ENCODE results near the gene PHB1.
"Not testable (repeated sequence)": the region's sequence is repeated elsewhere in the genome, so short reads cannot be mapped to it uniquely, and the experiment has no call there.

Gene PHB1

DNA sequence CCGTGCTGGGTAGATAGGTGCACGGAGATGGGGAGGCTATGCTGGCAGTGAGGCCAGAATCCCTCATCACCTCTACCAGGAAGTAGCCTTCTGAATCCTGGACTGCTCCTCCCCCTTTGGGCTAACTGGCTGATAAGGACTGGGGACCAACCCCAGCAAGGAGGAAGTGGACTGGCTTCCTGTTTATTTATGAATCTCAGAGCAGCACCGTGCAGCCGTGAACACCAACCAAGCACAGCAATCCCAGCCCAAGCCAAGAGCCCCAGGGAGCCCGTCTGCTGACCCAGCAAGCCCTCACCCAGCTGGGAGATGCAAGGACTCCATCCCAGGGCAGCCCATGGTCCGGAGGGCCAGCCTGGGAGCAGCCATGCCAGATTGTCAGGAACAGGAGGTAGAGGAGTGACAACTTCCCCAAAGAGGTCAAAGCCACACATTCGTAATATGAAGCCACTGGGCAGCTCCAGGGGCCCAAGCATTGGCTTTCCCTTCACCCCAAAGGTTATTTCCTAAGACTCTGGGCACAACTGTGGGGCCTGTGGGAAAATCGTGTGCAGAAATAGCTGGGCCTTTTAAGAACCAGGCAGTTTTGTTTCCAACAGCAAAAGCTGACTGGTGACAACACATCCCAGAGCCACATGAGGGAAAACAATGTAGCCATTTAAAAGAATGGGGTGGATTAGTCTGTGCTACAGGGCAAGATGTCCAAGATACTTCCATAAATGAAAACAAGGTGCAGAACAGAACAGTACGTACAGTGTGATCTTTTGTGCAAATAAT, 23.9 kb downstream of the PHB1 start:
- H3K4me3 ChIP-seq (ENCODE audit: low read depth, low read length) = peak overlapping the region; percentile 17
- TF ChIP-seq, protein P1, sequence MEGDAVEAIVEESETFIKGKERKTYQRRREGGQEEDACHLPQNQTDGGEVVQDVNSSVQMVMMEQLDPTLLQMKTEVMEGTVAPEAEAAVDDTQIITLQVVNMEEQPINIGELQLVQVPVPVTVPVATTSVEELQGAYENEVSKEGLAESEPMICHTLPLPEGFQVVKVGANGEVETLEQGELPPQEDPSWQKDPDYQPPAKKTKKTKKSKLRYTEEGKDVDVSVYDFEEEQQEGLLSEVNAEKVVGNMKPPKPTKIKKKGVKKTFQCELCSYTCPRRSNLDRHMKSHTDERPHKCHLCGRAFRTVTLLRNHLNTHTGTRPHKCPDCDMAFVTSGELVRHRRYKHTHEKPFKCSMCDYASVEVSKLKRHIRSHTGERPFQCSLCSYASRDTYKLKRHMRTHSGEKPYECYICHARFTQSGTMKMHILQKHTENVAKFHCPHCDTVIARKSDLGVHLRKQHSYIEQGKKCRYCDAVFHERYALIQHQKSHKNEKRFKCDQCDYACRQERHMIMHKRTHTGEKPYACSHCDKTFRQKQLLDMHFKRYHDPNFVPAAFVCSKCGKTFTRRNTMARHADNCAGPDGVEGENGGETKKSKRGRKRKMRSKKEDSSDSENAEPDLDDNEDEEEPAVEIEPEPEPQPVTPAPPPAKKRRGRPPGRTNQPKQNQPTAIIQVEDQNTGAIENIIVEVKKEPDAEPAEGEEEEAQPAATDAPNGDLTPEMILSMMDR (IDR thresholded peaks at IDR 0.05; ENCODE audit: borderline replicate concordance, insufficient read depth, low read depth, low read length) = no peak

DNA sequence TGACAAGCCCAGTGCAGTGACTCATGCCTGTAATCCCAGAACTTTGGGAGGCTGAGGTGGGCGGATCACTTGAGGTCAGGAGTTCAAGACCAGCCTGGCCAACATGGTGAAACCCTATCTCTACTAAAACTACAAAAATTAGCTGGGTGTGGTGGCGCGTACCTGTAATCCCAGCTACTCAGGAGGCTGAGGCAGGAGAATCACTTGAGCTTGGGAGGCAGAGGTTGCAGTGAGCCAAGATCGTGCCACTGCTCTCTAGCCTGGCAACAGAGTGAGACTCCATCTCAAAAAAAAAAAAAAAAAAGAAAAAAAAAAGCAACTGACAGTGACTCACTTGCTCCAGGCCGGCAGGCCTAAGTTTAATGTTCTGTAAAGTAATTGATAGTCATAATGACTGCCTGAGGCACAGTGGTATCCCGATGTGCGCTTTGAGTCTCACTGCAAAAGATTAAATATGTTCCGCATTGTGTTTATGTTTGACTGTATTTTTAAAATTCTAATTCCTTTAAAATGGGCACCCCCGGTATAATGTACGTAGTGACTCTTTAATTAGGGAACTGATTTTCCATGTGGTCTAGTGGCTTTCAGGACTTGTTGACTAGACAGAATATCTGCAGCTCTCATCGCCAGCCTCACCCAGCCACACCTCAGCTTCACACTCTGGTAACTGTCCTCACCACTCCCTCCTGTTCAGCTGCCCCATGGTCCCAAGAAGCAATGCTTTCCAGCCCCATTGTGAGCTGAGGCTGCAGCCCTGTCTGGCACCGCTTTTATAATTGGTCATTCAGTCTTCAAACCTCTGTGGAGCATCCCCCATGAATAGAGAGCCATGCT, 25.0 kb downstream of the PHB1 start:
- H3K4me3 ChIP-seq (ENCODE audit: low read depth, low read length) = not testable (repeated sequence)

DNA sequence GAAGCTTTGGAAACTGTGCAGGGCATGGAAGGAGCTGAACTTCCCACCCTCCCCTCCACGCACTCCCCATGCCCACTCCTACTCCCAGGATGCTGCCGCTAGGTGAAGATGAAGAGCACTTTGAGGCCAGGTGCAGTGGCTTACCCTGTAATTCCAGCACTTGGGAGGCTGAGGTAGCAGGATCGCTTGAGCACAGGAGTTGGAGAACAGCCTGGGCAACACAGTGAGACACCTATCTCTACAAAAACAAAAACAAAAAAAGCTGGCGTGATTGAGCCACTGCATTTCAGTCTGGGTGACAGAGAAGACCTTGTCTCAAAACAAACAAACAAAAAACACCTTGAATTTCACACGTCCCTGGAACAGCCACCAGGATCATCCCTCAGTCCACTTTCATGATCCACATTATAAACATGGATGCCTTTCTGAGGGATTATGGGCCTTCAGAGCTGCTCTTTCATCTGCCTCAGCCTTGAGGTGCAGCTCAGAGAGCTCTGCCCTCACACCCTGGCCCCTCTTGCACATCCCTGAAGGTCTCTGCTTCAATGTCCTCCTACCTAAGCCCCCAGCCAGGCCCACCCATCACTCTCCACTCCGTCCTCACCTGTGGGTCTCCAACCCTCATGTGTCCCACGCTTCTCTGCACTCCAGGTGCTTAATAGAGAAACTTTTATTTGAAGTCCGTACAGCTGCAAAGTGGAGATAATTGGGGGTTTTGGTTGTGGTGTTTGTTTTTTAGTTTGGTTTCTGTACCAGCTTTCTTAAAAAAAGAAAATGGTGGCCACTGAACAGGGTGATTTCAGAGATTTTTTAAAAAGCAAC, 25.8 kb downstream of the PHB1 start:
- no peak overlapping the region for H3K4me3 ChIP-seq (ENCODE audit: low read depth, low read length)
- TF ChIP-seq, protein P1 (IDR thresholded peaks at IDR 0.05; ENCODE audit: borderline replicate concordance, insufficient read depth, low read depth, low read length) = no peak

DNA sequence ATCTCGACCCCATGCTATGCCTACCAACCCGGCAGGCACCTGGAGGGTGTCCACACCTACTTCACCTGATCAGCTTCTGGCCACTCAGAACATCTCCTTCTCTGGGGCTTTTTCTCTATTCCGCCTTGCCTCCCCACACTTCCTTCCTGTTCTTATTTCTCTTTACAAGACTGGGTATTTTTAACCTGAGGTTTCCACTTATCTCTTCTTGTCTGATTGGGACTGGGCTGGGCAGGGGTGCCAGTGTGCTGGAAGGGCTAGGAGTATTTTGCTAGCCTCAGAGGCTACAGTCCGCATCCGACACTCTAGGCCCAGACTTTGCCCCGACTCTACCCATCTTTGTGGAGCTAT, 26.4 kb downstream of the PHB1 start:
- H3K4me3 ChIP-seq (ENCODE audit: low read depth, low read length) = no peak overlapping the region
- TF ChIP-seq, protein P1 (IDR thresholded peaks at IDR 0.05; ENCODE audit: borderline replicate concordance, insufficient read depth, low read depth, low read length) = no peak

DNA sequence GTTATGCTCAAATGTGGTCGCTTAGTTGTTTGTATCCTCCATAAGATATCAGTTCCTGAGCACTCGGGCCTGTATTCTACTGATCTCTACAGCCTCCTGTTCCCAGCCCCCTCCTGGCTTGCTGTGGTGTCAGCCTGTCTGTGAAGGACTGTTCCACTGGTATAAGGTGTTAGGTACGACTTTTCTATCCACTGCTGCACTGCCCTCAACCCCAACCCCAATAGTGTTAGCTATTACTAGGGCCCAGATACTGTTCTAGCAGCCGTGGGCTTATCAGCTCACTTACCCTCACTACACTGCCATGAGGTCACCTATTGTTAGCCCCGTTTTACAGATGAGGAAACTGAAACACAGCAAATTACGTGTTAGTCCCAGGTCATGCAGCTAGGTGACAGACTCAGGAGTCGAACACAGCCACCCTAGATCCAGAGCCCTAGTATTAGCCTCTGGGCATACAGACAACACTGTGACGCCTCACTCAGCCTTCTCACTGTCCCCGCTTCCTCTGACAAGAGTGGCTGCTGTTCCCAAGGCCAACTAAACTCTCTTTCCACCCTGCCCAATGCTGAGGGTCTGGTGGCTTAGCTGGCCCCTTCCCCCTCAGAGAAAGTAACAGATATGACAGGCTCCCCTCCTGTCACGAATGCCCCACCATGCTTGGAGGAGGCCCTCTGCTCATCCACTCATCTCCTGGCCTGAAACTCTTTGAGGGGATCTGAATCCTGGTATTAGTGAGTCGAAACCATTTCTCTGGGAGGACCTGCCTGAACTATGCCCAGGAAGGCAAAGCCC, 27.0 kb downstream of the PHB1 start:
- TF ChIP-seq, protein P1 (IDR thresholded peaks at IDR 0.05; ENCODE audit: borderline replicate concordance, insufficient read depth, low read depth, low read length) = no peak
- no peak overlapping the region for H3K4me3 ChIP-seq (ENCODE audit: low read depth, low read length)

DNA sequence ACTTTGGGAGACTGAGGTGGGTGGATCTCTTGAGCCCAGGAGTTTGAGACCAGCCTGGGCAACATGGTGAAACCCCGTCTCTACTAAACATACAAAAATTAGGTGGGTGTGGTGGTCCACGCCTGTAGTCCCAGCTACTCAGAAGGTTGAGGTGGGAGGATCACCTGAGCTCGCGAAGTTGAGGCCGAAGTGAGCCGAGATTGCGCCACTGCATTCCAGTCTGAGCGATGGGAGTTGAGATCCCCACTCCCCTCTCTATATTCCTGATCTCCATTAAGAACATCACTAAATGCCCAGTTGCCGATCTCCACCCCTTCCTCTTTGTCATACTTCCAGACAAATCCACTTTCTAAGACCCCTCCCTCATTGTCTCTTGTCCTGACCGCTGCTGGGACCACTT, 28.3 kb downstream of the PHB1 start:
- no peak overlapping the region for H3K4me3 ChIP-seq (ENCODE audit: low read depth, low read length)
- TF ChIP-seq, protein P1 (IDR thresholded peaks at IDR 0.05; ENCODE audit: borderline replicate concordance, insufficient read depth, low read depth, low read length) = no peak

All from GM12875 (cell line).